ENCODE results near the gene BCCIP. TPM values are rescaled to one million over a fixed set of nuclear protein-coding genes. Genes with fewer than 3 reads are reported as not detected.

BCCIP gene
- total RNA-seq, 2 donors from 2014 or later = 22.5 to 49.2 TPM

DNA sequence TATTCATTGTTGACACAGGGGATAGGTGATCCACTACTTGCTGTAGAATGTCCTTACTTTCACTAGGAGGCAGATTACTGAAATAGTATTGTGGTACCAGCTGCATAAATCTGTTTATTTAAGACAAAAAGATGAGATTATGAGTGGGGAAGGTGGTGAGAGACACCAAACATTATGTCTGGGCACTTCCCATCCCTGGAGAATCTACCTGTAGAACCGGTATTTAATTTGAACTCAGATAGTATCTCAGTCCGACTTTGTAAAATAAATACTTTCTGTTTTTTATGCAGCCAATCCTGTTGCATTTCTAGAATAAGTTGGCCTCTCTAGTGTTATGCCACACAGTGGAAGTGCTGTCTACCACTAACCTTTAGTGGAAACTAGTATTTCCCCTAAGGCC is 13.4 kb downstream of the BCCIP start:
- ATAC-seq (ENCODE audit: insufficient number of reproducible peaks, low FRiP score, low read depth) (no peak), DNase-seq (ENCODE audit: low spot score) (no peak)
- TF ChIP-seq, protein P1, sequence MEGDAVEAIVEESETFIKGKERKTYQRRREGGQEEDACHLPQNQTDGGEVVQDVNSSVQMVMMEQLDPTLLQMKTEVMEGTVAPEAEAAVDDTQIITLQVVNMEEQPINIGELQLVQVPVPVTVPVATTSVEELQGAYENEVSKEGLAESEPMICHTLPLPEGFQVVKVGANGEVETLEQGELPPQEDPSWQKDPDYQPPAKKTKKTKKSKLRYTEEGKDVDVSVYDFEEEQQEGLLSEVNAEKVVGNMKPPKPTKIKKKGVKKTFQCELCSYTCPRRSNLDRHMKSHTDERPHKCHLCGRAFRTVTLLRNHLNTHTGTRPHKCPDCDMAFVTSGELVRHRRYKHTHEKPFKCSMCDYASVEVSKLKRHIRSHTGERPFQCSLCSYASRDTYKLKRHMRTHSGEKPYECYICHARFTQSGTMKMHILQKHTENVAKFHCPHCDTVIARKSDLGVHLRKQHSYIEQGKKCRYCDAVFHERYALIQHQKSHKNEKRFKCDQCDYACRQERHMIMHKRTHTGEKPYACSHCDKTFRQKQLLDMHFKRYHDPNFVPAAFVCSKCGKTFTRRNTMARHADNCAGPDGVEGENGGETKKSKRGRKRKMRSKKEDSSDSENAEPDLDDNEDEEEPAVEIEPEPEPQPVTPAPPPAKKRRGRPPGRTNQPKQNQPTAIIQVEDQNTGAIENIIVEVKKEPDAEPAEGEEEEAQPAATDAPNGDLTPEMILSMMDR (IDR thresholded peaks at IDR 0.05) = no peak
- H3K4me3 ChIP-seq = no peak overlapping the region
- no peaks in the 10 kb centered on the region for H3K27me3 ChIP-seq (replicated peaks; ENCODE audit: insufficient read depth)
- no peaks in the 10 kb centered on the region for H3K9me3 ChIP-seq
- peaks cover 48% of the 10 kb centered on the region for H3K36me3 ChIP-seq
- H3K4me1 ChIP-seq (ENCODE audit: control insufficient read depth in 1 of 2, low read depth in 2 of 2) = no peaks in the 10 kb centered on the region
- H3K27ac ChIP-seq = no peak overlapping the region

DNA sequence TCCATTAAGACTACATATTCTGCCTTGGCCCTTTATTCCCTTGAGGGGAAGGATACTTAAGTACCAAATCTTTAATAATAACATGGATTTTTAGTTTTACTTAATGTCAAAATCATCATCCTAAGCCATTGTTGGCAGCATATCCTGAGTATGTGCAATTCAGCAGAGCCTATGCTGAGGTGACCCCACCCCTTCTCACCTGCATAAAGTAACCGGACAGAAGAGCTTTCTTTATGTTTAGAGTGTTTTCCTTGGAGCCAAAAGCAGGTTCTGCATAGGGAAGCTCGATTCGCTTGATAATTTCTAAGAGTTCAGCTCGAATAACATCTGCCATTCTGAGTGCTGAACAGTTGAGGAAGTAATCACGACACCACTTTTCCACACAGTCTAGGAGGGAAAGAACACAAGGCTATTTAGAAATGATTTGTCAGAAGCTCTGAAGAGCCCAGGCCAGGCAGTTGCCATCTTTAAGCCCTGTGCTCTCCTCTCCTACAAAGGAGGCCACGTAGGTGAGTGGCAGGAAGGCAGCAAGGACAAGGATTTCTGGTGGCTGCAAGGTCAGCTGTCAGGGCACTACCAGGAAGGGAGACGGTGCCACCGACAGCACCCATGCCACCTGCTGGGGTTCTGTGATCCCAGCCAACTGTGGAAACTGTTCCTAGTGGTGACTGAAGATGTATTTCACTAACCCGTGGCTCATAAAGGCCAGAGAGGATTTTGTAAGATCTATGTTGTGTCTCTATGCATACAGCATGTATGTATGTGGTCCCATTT is 15.6 kb downstream of the BCCIP start:
- H3K27me3 ChIP-seq (replicated peaks; ENCODE audit: insufficient read depth) = no peaks in the 10 kb centered on the region
- H3K4me1 ChIP-seq (ENCODE audit: control insufficient read depth in 1 of 2, low read depth in 2 of 2) = no peaks in the 10 kb centered on the region
- H3K4me3 ChIP-seq = no peak overlapping the region
- TF ChIP-seq, protein P1 (IDR thresholded peaks at IDR 0.05) = no peak
- DNase-seq (ENCODE audit: low spot score) = no peak
- H3K36me3 ChIP-seq = peaks cover 48% of the 10 kb centered on the region
- no peaks in the 10 kb centered on the region for H3K9me3 ChIP-seq
- ATAC-seq (ENCODE audit: insufficient number of reproducible peaks, low FRiP score, low read depth) = no peak
- H3K27ac ChIP-seq = no peak overlapping the region

DNA sequence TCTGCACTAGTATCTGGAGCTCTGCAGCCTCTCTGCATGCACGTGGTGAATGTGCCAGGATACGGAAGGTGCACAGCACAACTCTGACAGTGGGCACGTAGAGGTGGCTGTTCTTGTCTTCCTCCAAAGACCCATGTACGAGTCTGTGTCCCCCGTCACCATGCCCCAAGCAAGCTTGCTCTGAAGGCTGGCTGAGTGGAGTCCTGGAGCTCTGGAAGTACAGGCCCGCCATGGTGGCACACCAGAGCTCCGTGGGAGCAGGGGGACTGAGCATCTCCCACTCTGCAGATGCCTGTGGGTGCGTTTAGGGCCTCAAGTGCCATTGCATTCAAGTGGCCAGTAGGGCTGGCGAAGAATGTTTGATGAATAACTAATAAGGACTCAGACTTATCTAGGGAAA is 17.1 kb downstream of the BCCIP start:
- TF ChIP-seq, protein P1 (IDR thresholded peaks at IDR 0.05) = no peak
- no peak for DNase-seq (ENCODE audit: low spot score)
- no peak overlapping the region for H3K27ac ChIP-seq
- no peak overlapping the region for H3K4me3 ChIP-seq
- no peaks in the 10 kb centered on the region for H3K27me3 ChIP-seq (replicated peaks; ENCODE audit: insufficient read depth)
- ATAC-seq (ENCODE audit: insufficient number of reproducible peaks, low FRiP score, low read depth) = no peak
- H3K36me3 ChIP-seq = peaks cover 43% of the 10 kb centered on the region
- H3K4me1 ChIP-seq (ENCODE audit: control insufficient read depth in 1 of 2, low read depth in 2 of 2) = no peaks in the 10 kb centered on the region
- no peaks in the 10 kb centered on the region for H3K9me3 ChIP-seq

GRCh38 chr10:125840955-125841354 is 17.6 kb downstream of the BCCIP start:
- H3K27me3 ChIP-seq (replicated peaks; ENCODE audit: insufficient read depth) = no peaks in the 10 kb centered on the region
- no peaks in the 10 kb centered on the region for H3K9me3 ChIP-seq
- no peak for ATAC-seq (ENCODE audit: insufficient number of reproducible peaks, low FRiP score, low read depth)
- DNase-seq (ENCODE audit: low spot score) = no peak
- no peak overlapping the region for H3K4me3 ChIP-seq
- H3K36me3 ChIP-seq = peaks cover 43% of the 10 kb centered on the region
- H3K27ac ChIP-seq = no peak overlapping the region
- TF ChIP-seq, protein P1 (IDR thresholded peaks at IDR 0.05) = no peak
- no peaks in the 10 kb centered on the region for H3K4me1 ChIP-seq (ENCODE audit: control insufficient read depth in 1 of 2, low read depth in 2 of 2)

DNA sequence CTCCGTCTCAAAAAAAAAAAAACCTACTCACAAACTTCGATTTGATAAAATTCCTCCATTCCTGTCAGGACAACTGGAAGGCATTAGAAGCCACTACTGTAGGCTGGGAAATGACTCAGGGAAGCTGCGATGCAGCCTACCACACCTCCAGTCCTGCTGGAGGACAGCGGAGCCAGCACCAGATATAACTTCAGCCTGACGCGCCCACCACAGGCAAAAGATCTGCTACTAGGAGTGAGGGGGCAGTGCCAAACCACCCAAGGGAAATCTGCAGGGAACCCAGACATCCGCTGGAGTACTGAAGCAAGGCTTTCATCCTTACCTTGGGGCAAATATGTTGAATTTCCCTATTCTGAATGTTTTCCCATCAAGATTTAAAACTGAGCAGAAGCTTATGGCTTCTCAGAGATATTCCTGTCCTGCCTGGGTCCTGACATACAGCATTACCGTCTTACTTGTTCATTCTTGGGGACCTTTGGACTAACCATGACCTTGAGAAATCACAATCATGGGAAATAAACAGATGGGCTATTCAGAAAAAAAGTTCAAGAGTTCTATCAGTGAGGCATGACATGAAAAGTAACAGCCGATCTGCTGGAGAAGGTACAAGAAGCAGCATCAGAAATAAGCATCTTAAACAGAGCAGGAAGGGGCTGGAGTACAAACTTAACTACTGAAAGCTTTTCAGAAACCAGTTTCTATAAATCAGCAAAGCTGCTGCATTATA is 20.4 kb downstream of the BCCIP start:
- Histone ChIP-seq H3K4me1 (ENCODE audit: control insufficient read depth in 1 of 2, low read depth in 2 of 2) (no peaks in the 10 kb centered on the region), H3K27me3 (replicated peaks; ENCODE audit: insufficient read depth) (no peaks in the 10 kb centered on the region), H3K27ac (no peak overlapping the region), H3K36me3 (peaks cover 28% of the 10 kb centered on the region), H3K4me3 (no peak overlapping the region), H3K9me3 (no peaks in the 10 kb centered on the region)
- no peak for ATAC-seq (ENCODE audit: insufficient number of reproducible peaks, low FRiP score, low read depth)
- DNase-seq (ENCODE audit: low spot score) = no peak
- TF ChIP-seq, protein P1 (IDR thresholded peaks at IDR 0.05) = no peak
